ENCODE measurements around the gene RHBDD3. TPM values are rescaled to one million over a fixed set of nuclear protein-coding genes. Genes with fewer than 3 reads are reported as not detected.
"Not testable (repeated sequence)": the region's sequence is repeated elsewhere in the genome, so short reads cannot be mapped to it uniquely, and the experiment has no call there.

The RHBDD3 gene
- polyA plus RNA-seq, 3 donors, result 4.0 to 11.1 (median 4.8) TPM

- WGBS (ENCODE audit: insufficient coverage), result 100% methylated on average over 3 of the region's 5 CpGs
- Mint-ChIP-seq H3K4me3 (no peak overlapping the region), H3K27ac (no peak overlapping the region), H3K27me3 (ENCODE audit: low read depth in 3 of 3) (peaks cover 0 to 4% (median 2%) of the 10 kb centered on the region in 3 donors), H3K36me3 (no peaks in the 10 kb centered on the region), H3K9me3 (no peaks in the 10 kb centered on the region), H3K4me1 (no peaks in the 10 kb centered on the region)
- H3K4me1 ChIP-seq (ENCODE audit: control insufficient read depth in 1 of 2, insufficient read depth in 2 of 2, low read length in 2 of 2), result no peaks in the 10 kb centered on the region
- no peaks in the 10 kb centered on the region for H3K9me3 ChIP-seq (replicated peaks in 1 of 2; ENCODE audit: control insufficient read depth in 1 of 2, insufficient read depth in 1 of 2, low read length in 2 of 2)
- H3K27ac ChIP-seq (ENCODE audit: low read depth in 1 of 2, low read length in 2 of 2), result no peak overlapping the region
- H3K27me3 ChIP-seq (ENCODE audit: control insufficient read depth in 2 of 2, insufficient read depth in 2 of 2, low read length in 2 of 2), result no peaks in the 10 kb centered on the region
- no peaks in the 10 kb centered on the region for H3K79me2 ChIP-seq (ENCODE audit: insufficient read depth, low read length)
- intact Hi-C loops (cut with micrococcal nuclease), result no loop called here
- no peaks in the 10 kb centered on the region for H3K36me3 ChIP-seq (replicated peaks in 1 of 2; ENCODE audit: control insufficient read depth in 1 of 2, insufficient read depth in 2 of 2, low read length in 2 of 2)
- H4K20me1 ChIP-seq (ENCODE audit: insufficient read depth, low read length), result no peaks in the 10 kb centered on the region
- H2AFZ ChIP-seq (ENCODE audit: insufficient read depth, low read depth, low read length, poor library complexity, severe bottlenecking), result no peak overlapping the region
- H3K9ac ChIP-seq (ENCODE audit: insufficient read depth, low read length, poor library complexity, severe bottlenecking), result no peak overlapping the region
- DNase-seq, result no peak
- TF ChIP-seq CTCF (IDR thresholded peaks at IDR 0.05), result no peak
- no peak overlapping the region for H3K4me2 ChIP-seq (replicated peaks; ENCODE audit: extremely low read depth, low read length, poor library complexity, severe bottlenecking)
- no peak overlapping the region for H3K4me3 ChIP-seq (replicated peaks in 1 of 3; ENCODE audit: low read depth in 2 of 3, low read length in 3 of 3)
These were observed 16.5 kb downstream of the RHBDD3 start for GRCh38 chr22:29251265-29251664.

DNA sequence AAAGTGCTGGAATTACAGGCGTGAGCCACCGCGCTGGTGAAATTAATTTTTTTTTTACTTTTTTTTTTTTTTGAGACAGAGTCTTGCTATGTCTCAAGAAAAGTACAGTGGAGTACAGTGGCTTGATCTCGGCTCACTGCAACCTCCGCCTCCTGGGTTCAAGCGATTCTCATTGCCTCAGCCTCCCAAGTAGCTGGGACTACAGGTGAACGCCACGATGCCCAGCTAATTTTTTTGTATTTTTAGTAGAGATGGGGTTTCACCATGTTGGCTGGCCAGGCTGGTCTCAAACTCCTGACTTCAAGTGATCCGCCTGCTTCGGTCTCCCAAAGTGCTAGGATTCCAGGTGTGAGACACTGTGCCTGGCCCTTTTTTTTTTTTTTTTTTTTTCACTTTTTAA lies 19.9 kb downstream of the RHBDD3 start:
- 92% methylated on average over 4 of the region's 10 CpGs for WGBS (ENCODE audit: insufficient coverage)
- H3K9me3 Mint-ChIP-seq; H3K27ac Mint-ChIP-seq; H3K36me3 Mint-ChIP-seq; H3K4me3 ChIP-seq (replicated peaks in 1 of 3; ENCODE audit: low read depth in 2 of 3, low read length in 3 of 3); H3K27ac ChIP-seq (ENCODE audit: low read depth in 1 of 2, low read length in 2 of 2); H3K79me2 ChIP-seq (ENCODE audit: insufficient read depth, low read length); H3K36me3 ChIP-seq (replicated peaks in 1 of 2; ENCODE audit: control insufficient read depth in 1 of 2, insufficient read depth in 2 of 2, low read length in 2 of 2); H2AFZ ChIP-seq (ENCODE audit: insufficient read depth, low read depth, low read length, poor library complexity, severe bottlenecking); H4K20me1 ChIP-seq (ENCODE audit: insufficient read depth, low read length); DNase-seq; H3K4me1 Mint-ChIP-seq; H3K4me1 ChIP-seq (ENCODE audit: control insufficient read depth in 1 of 2, insufficient read depth in 2 of 2, low read length in 2 of 2); H3K27me3 ChIP-seq (ENCODE audit: control insufficient read depth in 2 of 2, insufficient read depth in 2 of 2, low read length in 2 of 2); H3K9ac ChIP-seq (ENCODE audit: insufficient read depth, low read length, poor library complexity, severe bottlenecking); H3K27me3 Mint-ChIP-seq (ENCODE audit: low read depth in 3 of 3); H3K4me2 ChIP-seq (replicated peaks; ENCODE audit: extremely low read depth, low read length, poor library complexity, severe bottlenecking); H3K4me3 Mint-ChIP-seq; H3K9me3 ChIP-seq (replicated peaks in 1 of 2; ENCODE audit: control insufficient read depth in 1 of 2, insufficient read depth in 1 of 2, low read length in 2 of 2): not testable (repeated sequence)
- intact Hi-C loops (cut with micrococcal nuclease), result loop anchor here in 1 of 2 donors (10.0 kb wide), 1 partner anchor 643 kb away; no protein-coding TSS in a partner anchor

All from CD14-positive monocyte (primary cell).